GM12878 (cell line): ENCODE measurements around the gene RPL29. TPM values are rescaled to one million over a fixed set of nuclear protein-coding genes. Genes with fewer than 3 reads are reported as not detected.
A peak's percentile ranks its signal among the peaks of the same experiment; 100 is the strongest.

Source experiments
- ATAC-seq: fragments of 200-7000 bp; cut with Tn5 transposase; 3 replicates; pipeline ENCODE4 v1.9.1; 2020; ENCODE audit warnings: mild to moderate bottlenecking, moderate library complexity
- BruUV-seq: library from RNA; stranded (reverse); fragments of 400-500 nt; replicated peaks from 2 replicates; lab custom pipeline; 2021; lab: Mats Ljungman, UMichigan
- CTCF ChIA-PET: fragments of 300-600 bp; sonication (Branson Sonifier 250); formaldehyde crosslinking; extraction: SDS; loops from one replicate; lab custom pipeline; 2021; ENCODE audit warnings: inconsistent platforms; lab: Yijun Ruan, JAX
- POLR2A ChIA-PET: fragments of 350-600 bp; formaldehyde crosslinking; extraction: SDS; loops from one replicate; lab custom pipeline; 2021; ENCODE audit warnings: inconsistent platforms; lab: Charles Lee
- RAD21 ChIA-PET: fragments of 300-600 bp; sonication (Branson Sonifier 250); formaldehyde crosslinking; loops from one replicate; lab custom pipeline; 2023; ENCODE audit warnings: antibody characterized with exemption; ENCODE audit not compliant: unreplicated experiment; lab: Charles Lee
- SMC1A ChIA-PET: fragments of 300-600 bp; sonication (Branson Sonifier 250); formaldehyde crosslinking; loops from one replicate; lab custom pipeline; 2023; ENCODE audit not compliant: unreplicated experiment, uncharacterized antibody; lab: Charles Lee
- DNase-seq: peaks from one replicate; pipeline ENCODE4 v3.0.0-alpha.2; 2011; ENCODE audit warnings: low read depth, low spot score
- FAIRE-seq: peaks from 3 replicates; lab custom pipeline; 2011; peaks lifted over from hg19 to GRCh38; lab: Jason Lieb, UNC
- H2AFZ ChIP-seq: 2 replicates; pipeline ENCODE4 v1.6.0; 2011; ENCODE audit warnings: low read depth, low read length, control low read depth; ENCODE audit not compliant: control insufficient read depth
- H3K27ac ChIP-seq: 2 replicates; pipeline ENCODE4 v1.5.1; 2011; ENCODE audit warnings: control low read depth; ENCODE audit not compliant: control insufficient read depth, insufficient read depth
- H3K27me3 ChIP-seq, 2 experiments: replicated peaks in 1 of 2; 2 replicates each; pipeline versions ENCODE4 v1.6.0 to v1.6.1; 2011; ENCODE audit warnings: low read length in 1 of 2; ENCODE audit not compliant: control insufficient read depth in 2 of 2, insufficient read depth in 2 of 2
- H3K36me3 ChIP-seq, 2 experiments: 2 replicates each; pipeline ENCODE4 v1.5.1; 2011; ENCODE audit warnings: low read length in 1 of 2; ENCODE audit not compliant: control insufficient read depth in 2 of 2, insufficient read depth in 2 of 2
- H3K4me1 ChIP-seq: 2 replicates; pipeline ENCODE4 v1.6.1; 2011; ENCODE audit warnings: mild to moderate bottlenecking, low read length, moderate library complexity, mixed read lengths; ENCODE audit not compliant: control insufficient read depth, insufficient read depth
- H3K4me2 ChIP-seq: 2 replicates; pipeline ENCODE4 v1.6.0; 2011; ENCODE audit warnings: control low read depth; ENCODE audit not compliant: control insufficient read depth, insufficient read depth
- H3K4me3 ChIP-seq: fragments of 200-600 bp; sonication (generic); 2 replicates; pipeline ENCODE4 v1.5.1; 2016
- H3K79me2 ChIP-seq: 2 replicates; pipeline ENCODE4 v1.6.0; 2011; ENCODE audit warnings: low read length; ENCODE audit not compliant: control insufficient read depth, insufficient read depth
- H3K9ac ChIP-seq: 2 replicates; pipeline ENCODE4 v1.8.0; 2011; ENCODE audit warnings: low read length, control low read depth, mixed read lengths; ENCODE audit not compliant: control insufficient read depth, insufficient read depth
- H3K9me3 ChIP-seq: replicated peaks from 3 replicates; pipeline ENCODE4 v1.5.1; 2011; ENCODE audit warnings: mild to moderate bottlenecking, low read length; ENCODE audit not compliant: control insufficient read depth, insufficient read depth
- H4K20me1 ChIP-seq: 2 replicates; pipeline ENCODE4 v1.6.0; 2011; ENCODE audit not compliant: control insufficient read depth, insufficient read depth
- BHLHE40 ChIP-seq, 2 experiments: fragments of 450-650 bp in 1 of 2; IDR thresholded peaks; 2 replicates each; pipeline ENCODE4 v1.6.1; 2011 to 2017; ENCODE audit warnings: low read depth in 2 of 2, borderline replicate concordance in 1 of 2, improper control_type of control experiment in 1 of 2, low read length in 1 of 2, mild to moderate bottlenecking in 1 of 2
- CBX3 ChIP-seq: fragments of 200-600 bp; sonication (generic); IDR thresholded peaks from 2 replicates; pipeline ENCODE4 v1.6.1; 2016; ENCODE audit warnings: low read depth, borderline replicate concordance
- CEBPB ChIP-seq, 2 experiments: fragments of 150-350 bp in 1 of 2; IDR thresholded peaks; 2 replicates each; pipeline ENCODE4 v1.6.1; 2012 to 2014; ENCODE audit warnings: low read depth in 2 of 2, low read length in 2 of 2, borderline replicate concordance in 1 of 2, inconsistent platforms in 1 of 2
- GABPA ChIP-seq: IDR thresholded peaks from 2 replicates; pipeline ENCODE4 v1.6.1; 2014; ENCODE audit warnings: antibody characterized with exemption, low read depth, mild to moderate bottlenecking, inconsistent platforms
- JUNB ChIP-seq: IDR thresholded peaks from 2 replicates; pipeline ENCODE4 v1.6.1; 2016; ENCODE audit warnings: antibody characterized with exemption, mild to moderate bottlenecking
- NR2C1 ChIP-seq: fragments of 450-650 bp; IDR thresholded peaks from 2 replicates; pipeline ENCODE4 v1.6.1; 2017; ENCODE audit warnings: antibody characterized with exemption, mild to moderate bottlenecking, moderate library complexity
- SMAD1 ChIP-seq: fragments of 450-650 bp; IDR thresholded peaks from 2 replicates; pipeline ENCODE4 v1.6.1; 2018; ENCODE audit warnings: mild to moderate bottlenecking, low read depth; ENCODE audit not compliant: partially characterized antibody
- STAT3 ChIP-seq: IDR thresholded peaks from 2 replicates; pipeline ENCODE4 v1.6.1; 2011; ENCODE audit warnings: low read depth, low read length, improper control_type of control experiment
- ZSCAN29 ChIP-seq: fragments of 450-650 bp; IDR thresholded peaks from 2 replicates; pipeline ENCODE4 v1.6.1; 2017; ENCODE audit warnings: mild to moderate bottlenecking, moderate library complexity
- WGBS: methylation state at CpG from one replicate; pipeline ENCODE4 v1.1.6; 2016; ENCODE audit warnings: low lambda C conversion rate; ENCODE audit not compliant: insufficient replicate concordance, insufficient coverage; ENCODE audit errors: missing lambda C conversion rate; 5-methylcytosine and 5-hydroxymethylcytosine counted together
- in situ Hi-C: fragments of 300-500 bp; cut with MboI; formaldehyde crosslinking; loops from 9 replicates; pipeline ENCODE4 v1.14.3; 2018; ENCODE audit warnings: mixed read lengths
- intact Hi-C: fragments of 100-400 bp; cut with micrococcal nuclease; formaldehyde crosslinking; loops from one replicate; pipeline ENCODE4 v1.14.2; 2022; ENCODE audit not compliant: unreplicated experiment
- polyA plus RNA-seq, 11 experiments: library from polyadenylated mRNA; depleted of rRNA in 4 of 11; unstranded in 6 of 11; stranded (reverse) in 5 of 11; fragments of >200 nt; fragmentation: Nextera tagmentation in 4 of 11; fragmentation: Illumina TruSeq in 1 of 11; extraction: Ambion mirVana in 4 of 11; extraction: Trizol in 1 of 11; gene quantifications; 1 replicate in 1 of 11; 2 replicates in 10 of 11; pipeline versions ENCODE4 v1.2.1 to v1.2.3, GENCODE V29; 2011 to 2016; ENCODE audit warnings: inconsistent platforms in 2 of 11, missing spikeins in 2 of 11, low read depth in 1 of 11
- total RNA-seq, 4 experiments: library from RNA; depleted of rRNA in 3 of 4; stranded (reverse); fragments of >200 nt in 3 of 4; fragmentation: Illumina TruSeq in 1 of 4; extraction: Trizol in 1 of 4; gene quantifications; 2 replicates each; pipeline versions ENCODE4 v1.2.1 to v1.2.3, GENCODE V29; 2013 to 2021
- TF ChIP-seq, protein P1 (sequence below): fragments of 450-650 bp; IDR thresholded peaks from 2 replicates; pipeline ENCODE4 v1.6.1; 2017; ENCODE audit warnings: mild to moderate bottlenecking, moderate library complexity
- TF ChIP-seq, protein P2 (sequence below): fragments of 450-650 bp; formaldehyde crosslinking; IDR thresholded peaks from 2 replicates; pipeline ENCODE4 v1.4.0; 2020; ENCODE audit warnings: mild to moderate bottlenecking, moderate library complexity
- TF ChIP-seq, protein P3 (sequence below): fragments of 450-650 bp; IDR thresholded peaks from 2 replicates; pipeline ENCODE4 v1.6.1; 2017; ENCODE audit warnings: mild to moderate bottlenecking, low read depth, inconsistent platforms; ENCODE audit not compliant: poor library complexity, severe bottlenecking

RPL29 gene
- total and polyA plus RNA-seq, 10 of the 15 experiments (the other 5 are each of a cell fraction or from before 2014, with no cell fraction given), result 1,053 to 2,477 (median 1,657) TPM

DNA sequence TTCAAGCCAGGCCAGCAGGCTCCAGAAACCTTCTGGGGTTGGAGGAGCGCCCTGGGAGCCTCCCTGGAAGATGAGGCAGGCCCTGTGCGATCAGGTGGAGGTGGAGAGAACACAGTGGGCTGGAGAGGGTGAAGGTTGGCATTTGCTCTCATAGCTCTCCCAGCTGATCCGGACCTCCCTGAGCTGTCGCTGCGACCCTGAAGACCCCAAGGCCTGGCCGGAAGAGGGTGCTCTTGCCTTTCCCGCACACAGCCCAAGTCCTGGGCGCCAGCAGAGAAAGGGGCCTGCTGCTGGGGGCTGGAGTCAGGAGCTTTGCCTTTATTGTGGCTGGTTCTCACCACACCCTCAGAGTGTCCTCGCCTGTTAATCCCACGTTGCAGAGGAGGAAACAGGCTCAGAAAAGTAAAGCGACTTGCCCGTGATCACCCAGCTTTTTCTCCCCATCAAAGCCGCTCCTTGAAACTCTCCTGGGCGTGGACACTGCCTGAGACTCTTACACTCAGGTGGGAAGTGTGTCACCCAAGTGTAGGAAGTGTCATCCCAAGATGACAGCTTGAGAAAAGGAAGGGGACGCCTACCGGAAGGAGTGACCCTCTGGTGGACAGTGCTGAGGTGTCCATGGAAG is 8.6 kb upstream of the RPL29 start:
- Histone ChIP-seq H3K79me2 (no peaks in the 10 kb centered on the region), H3K4me2 (no peak overlapping the region), H3K27ac (no peak overlapping the region), H3K9ac (no peak overlapping the region), H3K4me1 (peaks cover 12% of the 10 kb centered on the region), H3K4me3 (no peak overlapping the region), H2AFZ (no peak overlapping the region), H3K9me3 (no peaks in the 10 kb centered on the region), H3K27me3 (no peaks in the 10 kb centered on the region; a peak in 1 of 4 replicates), H3K36me3 (no peaks in the 10 kb centered on the region), H4K20me1 (no peaks in the 10 kb centered on the region)
- POLR2A ChIA-PET, result interaction anchor here (0.9 to 1.7 kb wide), 7 partner anchors 8 to 119 kb away, joined by 3 to 6 read pairs (median 4); no protein-coding TSS in a partner anchor
- FAIRE-seq, result no peak
- peak; percentile 67 for ATAC-seq
- no peak for DNase-seq
- WGBS, result 55% methylated on average over 16 of the region's 16 CpGs
- RAD21 ChIA-PET, result interaction anchor here (0.6 to 8.5 kb wide), 32 partner anchors 8 to 395 kb away, joined by 3 to 165 read pairs (median 5); partner anchors contain the start of genes DUSP7, RPL29, RRP9 and TLR9
- CTCF ChIA-PET, result interaction anchor here (0.6 to 10.6 kb wide), 38 partner anchors 9 to 335 kb away, joined by 3 to 334 read pairs (median 6); partner anchors contain the start of genes DUSP7, PARP3, POC1A and RRP9
- in situ Hi-C loops, result loop anchor here (5.0 kb wide), 1 partner anchor 138 kb away; no protein-coding TSS in a partner anchor
- intact Hi-C loops, result no loop called here
- BruUV-seq, result no TSS peak
- SMC1A ChIA-PET, result interaction anchor here (0.8 to 7.7 kb wide), 19 partner anchors 9 to 150 kb away, joined by 3 to 179 read pairs (median 6); partner anchors contain the start of genes DUSP7, POC1A and RRP9
- TF ChIP-seq BHLHE40 (IDR thresholded peaks at IDR 0.05; ENCODE audit: borderline replicate concordance in 1 of 2, low read depth in 2 of 2, low read length in 1 of 2) (no peak; a peak in 1 of 4 replicates), NR2C1 (no peak), JUNB (no peak), SMAD1 (no peak), CEBPB (IDR thresholded peaks at IDR 0.05; ENCODE audit: borderline replicate concordance in 1 of 2, low read depth in 2 of 2, low read length in 2 of 2) (no peak), STAT3 (no peak), CBX3 (no peak), ZSCAN29 (no peak), GABPA (no peak)
- TF ChIP-seq, protein P1, sequence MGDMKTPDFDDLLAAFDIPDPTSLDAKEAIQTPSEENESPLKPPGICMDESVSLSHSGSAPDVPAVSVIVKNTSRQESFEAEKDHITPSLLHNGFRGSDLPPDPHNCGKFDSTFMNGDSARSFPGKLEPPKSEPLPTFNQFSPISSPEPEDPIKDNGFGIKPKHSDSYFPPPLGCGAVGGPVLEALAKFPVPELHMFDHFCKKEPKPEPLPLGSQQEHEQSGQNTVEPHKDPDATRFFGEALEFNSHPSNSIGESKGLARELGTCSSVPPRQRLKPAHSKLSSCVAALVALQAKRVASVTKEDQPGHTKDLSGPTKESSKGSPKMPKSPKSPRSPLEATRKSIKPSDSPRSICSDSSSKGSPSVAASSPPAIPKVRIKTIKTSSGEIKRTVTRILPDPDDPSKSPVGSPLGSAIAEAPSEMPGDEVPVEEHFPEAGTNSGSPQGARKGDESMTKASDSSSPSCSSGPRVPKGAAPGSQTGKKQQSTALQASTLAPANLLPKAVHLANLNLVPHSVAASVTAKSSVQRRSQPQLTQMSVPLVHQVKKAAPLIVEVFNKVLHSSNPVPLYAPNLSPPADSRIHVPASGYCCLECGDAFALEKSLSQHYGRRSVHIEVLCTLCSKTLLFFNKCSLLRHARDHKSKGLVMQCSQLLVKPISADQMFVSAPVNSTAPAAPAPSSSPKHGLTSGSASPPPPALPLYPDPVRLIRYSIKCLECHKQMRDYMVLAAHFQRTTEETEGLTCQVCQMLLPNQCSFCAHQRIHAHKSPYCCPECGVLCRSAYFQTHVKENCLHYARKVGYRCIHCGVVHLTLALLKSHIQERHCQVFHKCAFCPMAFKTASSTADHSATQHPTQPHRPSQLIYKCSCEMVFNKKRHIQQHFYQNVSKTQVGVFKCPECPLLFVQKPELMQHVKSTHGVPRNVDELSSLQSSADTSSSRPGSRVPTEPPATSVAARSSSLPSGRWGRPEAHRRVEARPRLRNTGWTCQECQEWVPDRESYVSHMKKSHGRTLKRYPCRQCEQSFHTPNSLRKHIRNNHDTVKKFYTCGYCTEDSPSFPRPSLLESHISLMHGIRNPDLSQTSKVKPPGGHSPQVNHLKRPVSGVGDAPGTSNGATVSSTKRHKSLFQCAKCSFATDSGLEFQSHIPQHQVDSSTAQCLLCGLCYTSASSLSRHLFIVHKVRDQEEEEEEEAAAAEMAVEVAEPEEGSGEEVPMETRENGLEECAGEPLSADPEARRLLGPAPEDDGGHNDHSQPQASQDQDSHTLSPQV, result 0 out of 2 replicates have a peak, but pooled peaks have one; percentile 35
- TF ChIP-seq, protein P2, sequence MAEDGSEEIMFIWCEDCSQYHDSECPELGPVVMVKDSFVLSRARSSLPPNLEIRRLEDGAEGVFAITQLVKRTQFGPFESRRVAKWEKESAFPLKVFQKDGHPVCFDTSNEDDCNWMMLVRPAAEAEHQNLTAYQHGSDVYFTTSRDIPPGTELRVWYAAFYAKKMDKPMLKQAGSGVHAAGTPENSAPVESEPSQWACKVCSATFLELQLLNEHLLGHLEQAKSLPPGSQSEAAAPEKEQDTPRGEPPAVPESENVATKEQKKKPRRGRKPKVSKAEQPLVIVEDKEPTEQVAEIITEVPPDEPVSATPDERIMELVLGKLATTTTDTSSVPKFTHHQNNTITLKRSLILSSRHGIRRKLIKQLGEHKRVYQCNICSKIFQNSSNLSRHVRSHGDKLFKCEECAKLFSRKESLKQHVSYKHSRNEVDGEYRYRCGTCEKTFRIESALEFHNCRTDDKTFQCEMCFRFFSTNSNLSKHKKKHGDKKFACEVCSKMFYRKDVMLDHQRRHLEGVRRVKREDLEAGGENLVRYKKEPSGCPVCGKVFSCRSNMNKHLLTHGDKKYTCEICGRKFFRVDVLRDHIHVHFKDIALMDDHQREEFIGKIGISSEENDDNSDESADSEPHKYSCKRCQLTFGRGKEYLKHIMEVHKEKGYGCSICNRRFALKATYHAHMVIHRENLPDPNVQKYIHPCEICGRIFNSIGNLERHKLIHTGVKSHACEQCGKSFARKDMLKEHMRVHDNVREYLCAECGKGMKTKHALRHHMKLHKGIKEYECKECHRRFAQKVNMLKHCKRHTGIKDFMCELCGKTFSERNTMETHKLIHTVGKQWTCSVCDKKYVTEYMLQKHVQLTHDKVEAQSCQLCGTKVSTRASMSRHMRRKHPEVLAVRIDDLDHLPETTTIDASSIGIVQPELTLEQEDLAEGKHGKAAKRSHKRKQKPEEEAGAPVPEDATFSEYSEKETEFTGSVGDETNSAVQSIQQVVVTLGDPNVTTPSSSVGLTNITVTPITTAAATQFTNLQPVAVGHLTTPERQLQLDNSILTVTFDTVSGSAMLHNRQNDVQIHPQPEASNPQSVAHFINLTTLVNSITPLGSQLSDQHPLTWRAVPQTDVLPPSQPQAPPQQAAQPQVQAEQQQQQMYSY (CRISPR knock-in tag), result no peak
- TF ChIP-seq, protein P3, sequence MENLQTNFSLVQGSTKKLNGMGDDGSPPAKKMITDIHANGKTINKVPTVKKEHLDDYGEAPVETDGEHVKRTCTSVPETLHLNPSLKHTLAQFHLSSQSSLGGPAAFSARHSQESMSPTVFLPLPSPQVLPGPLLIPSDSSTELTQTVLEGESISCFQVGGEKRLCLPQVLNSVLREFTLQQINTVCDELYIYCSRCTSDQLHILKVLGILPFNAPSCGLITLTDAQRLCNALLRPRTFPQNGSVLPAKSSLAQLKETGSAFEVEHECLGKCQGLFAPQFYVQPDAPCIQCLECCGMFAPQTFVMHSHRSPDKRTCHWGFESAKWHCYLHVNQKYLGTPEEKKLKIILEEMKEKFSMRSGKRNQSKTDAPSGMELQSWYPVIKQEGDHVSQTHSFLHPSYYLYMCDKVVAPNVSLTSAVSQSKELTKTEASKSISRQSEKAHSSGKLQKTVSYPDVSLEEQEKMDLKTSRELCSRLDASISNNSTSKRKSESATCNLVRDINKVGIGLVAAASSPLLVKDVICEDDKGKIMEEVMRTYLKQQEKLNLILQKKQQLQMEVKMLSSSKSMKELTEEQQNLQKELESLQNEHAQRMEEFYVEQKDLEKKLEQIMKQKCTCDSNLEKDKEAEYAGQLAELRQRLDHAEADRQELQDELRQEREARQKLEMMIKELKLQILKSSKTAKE, result no peak
